GM19035 (cell line): ENCODE measurements around the gene PMP22.
"Not testable (repeated sequence)": the region's sequence is repeated elsewhere in the genome, so short reads cannot be mapped to it uniquely, and the experiment has no call there.

ENCODE experiments used
- ATAC-seq: cut with Tn5 transposase; IDR thresholded peaks from one replicate; pipeline ENCODE4 v1.9.1; 2021; ENCODE audit not compliant: unreplicated experiment

The PMP22 gene

GRCh38 chr17:15220785-15221184 is 44.3 kb downstream of the PMP22 start:
- ATAC-seq: no peak

- ATAC-seq: no peak
Observed at GRCh38 chr17:15216481-15216880, 48.6 kb downstream of the PMP22 start.

GRCh38 chr17:15213381-15214087 is 51.6 kb downstream of the PMP22 start:
- ATAC-seq: no peak

GRCh38 chr17:15210247-15210646 is 54.9 kb downstream of the PMP22 start:
- ATAC-seq: no peak

- not testable (repeated sequence) for ATAC-seq
Observed at GRCh38 chr17:15203062-15203461, 62.1 kb downstream of the PMP22 start.

GRCh38 chr17:15200574-15200973 is 64.6 kb downstream of the PMP22 start:
- not testable (repeated sequence) for ATAC-seq

GRCh38 chr17:15197229-15197628 is 67.9 kb downstream of the PMP22 start:
- ATAC-seq: no peak

GRCh38 chr17:15194859-15195277 is 70.3 kb downstream of the PMP22 start:
- ATAC-seq: no peak

GRCh38 chr17:15185625-15185991 is 79.5 kb downstream of the PMP22 start:
- ATAC-seq: no peak

GRCh38 chr17:15184872-15185624 is 80.1 kb downstream of the PMP22 start:
- ATAC-seq: no peak

- ATAC-seq: no peak
Observed at GRCh38 chr17:15181816-15182215, 83.3 kb downstream of the PMP22 start.

- no peak for ATAC-seq
Observed at GRCh38 chr17:15181333-15181732, 83.8 kb downstream of the PMP22 start.

- ATAC-seq: no peak
Observed at GRCh38 chr17:15180121-15180561, 85.0 kb downstream of the PMP22 start.
